Measurements from ENCODE around the gene KRT14.
"Not testable (repeated sequence)": the region's sequence is repeated elsewhere in the genome, so short reads cannot be mapped to it uniquely, and the experiment has no call there.

The KRT14 gene

DNA sequence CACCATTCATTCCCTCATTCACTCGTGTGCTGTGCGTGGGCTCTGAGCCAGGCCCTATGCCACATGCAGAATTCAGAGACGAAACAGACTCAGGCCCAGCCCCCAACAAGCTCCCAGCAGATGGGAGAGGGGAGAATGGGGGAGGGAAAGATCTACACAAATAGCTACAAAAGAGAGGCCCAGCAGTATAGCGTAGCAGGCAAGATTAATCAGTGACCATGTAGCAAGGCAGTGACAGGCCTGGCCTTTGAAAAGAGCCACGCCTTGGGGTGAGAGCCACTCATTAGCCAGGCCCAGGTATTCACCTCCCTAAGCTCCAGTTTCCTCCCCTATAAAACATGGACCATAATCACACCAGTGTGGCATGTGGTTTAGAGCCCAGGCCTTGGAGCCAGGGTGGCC, 42.2 kb downstream of the KRT14 start:
- peak; percentile 52 for DNase-seq

GRCh38 chr17:41542786-41543185, 43.9 kb downstream of the KRT14 start:
- not testable (repeated sequence) for DNase-seq

DNA sequence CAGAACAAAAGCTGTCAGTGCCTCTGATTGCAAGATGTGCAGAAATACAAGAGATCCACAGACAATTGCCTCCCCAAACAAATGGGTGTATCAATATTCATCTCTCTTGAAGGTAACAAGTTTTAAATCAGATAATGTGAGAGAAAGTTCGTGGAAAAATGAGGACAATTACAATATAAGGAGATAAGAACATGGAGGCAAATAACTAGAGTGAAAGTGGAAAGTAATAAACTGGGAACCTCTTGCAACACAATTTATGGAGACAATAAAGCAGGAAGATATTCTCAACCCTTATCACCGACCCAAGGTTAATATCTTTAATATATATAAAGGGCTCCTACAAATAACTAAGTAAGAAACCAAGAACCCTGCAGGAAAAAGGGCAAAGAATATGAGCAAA, 44.3 kb downstream of the KRT14 start:
- no peak for DNase-seq

DNA sequence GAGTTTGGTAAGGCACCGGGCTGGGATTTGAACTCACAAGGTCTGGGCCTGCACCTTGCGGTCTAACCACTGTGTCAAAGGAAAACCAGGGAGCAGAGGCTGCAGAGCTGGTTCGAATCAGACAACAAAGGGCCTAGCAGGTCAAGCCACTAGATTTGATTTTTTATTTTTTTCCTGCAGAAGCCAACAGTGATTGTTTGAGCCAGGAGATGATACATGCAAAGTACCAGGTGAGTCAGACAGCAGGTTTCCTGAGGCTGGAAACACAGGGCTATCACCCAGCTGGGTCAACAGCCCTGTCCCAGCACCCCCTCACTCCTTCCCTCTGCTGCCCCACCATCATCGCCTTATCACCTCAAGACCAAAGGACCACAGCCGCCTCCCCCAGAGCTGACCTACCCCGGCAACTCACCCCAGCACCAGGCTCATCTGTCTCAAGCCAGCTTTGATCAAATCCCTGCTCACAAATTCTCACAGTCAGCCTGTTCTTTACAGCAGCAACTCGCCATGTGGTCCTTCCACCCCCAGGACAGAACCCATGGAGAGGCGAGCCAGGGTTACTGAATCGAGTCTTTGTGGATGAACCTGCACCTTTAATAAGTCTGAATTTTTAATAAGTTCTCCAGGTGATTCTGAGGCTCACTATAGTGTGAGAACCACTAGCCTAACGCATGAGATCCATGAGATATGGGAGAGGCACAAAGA, 45.6 kb downstream of the KRT14 start:
- DNase-seq, result no peak

- peak; percentile 62 for DNase-seq
Measured at GRCh38 chr17:41539979-41540701, 46.6 kb downstream of the KRT14 start.

DNA sequence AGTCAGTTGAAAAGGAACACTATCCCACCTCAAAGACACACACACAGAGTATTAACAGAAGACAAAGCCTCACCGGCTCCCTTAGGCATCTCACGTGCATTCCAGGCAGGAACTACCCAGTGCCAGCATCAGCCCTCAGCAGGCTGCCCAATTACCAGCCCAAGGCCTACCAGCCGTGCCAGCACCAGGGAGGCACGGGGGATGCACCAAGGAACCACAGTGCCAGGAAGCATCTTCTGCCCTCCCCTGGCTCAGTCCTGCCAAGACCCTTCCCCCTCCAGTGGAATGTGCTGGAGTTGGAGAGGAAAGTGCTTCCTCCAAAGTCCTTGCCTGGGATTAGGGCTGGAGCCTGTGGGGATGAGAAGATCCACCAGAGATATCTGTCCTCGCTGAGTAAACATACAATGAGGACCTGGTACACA, 47.6 kb downstream of the KRT14 start:
- DNase-seq, result no peak

GRCh38 chr17:41538565-41538991, 48.1 kb downstream of the KRT14 start:
- no peak for DNase-seq

DNA sequence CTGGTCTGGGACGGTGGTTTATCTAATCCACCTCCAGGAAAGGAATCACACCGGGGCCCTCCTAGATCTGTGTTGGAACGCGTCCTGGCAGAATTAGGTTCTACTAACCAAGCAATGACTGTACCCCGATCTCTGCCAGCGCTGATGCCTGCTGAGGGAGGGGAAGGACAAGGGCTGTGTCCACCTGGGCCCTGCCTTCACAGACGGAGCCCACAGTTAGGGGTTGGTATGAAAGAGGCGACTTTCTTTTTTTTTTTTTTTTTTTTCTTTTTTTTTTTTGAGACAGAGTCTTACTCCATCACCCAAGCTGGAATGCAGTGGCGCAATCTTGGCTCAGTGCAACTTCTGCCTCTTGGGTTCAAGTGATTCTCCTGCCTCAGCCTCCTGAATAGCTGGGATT, 48.7 kb downstream of the KRT14 start:
- DNase-seq, result no peak

GRCh38 chr17:41537614-41537954, 49.1 kb downstream of the KRT14 start:
- no peak for DNase-seq

GRCh38 chr17:41536741-41537613, 49.7 kb downstream of the KRT14 start:
- no peak for DNase-seq

DNA sequence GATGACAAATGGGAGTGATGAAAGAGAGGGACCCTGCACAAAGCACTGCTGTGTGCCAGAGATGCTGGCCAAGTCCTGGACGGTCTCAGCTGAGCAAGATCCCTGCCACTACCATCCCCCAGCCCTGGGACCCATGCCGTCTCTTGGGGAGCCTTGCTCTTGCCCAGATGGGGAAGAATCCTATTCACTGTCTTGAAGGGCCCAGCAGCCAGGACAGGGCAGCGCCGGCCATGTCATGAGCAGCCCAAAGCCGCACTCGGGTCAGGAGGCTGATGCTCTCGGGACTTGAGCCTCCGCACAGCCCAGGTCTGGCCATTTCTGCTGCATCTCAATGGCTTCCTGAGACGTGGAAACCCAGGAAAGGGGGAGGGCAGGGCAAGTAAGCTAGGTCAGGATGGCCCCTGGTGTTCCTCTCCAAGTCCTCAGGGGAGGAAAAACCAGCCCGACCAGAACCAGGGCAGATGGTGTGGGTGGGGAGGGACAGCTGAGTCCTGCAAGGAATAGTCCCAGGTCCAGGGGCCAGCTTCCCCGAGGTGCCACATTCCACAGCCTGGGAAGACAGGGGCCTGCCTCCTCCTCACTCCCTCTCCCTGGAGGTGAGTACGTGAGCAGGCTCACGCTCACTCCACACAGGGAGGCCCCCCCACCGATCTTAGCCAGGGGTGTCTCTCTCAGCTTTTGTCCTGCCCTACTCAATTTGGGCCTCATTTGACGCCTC, 50.8 kb downstream of the KRT14 start:
- DNase-seq, result no peak

- no peak for DNase-seq
Measured at GRCh38 chr17:41534899-41535546, 51.7 kb downstream of the KRT14 start.

GRCh38 chr17:41533613-41534012, 53.1 kb downstream of the KRT14 start:
- DNase-seq, result no peak

GRCh38 chr17:41532947-41533570, 53.6 kb downstream of the KRT14 start:
- no peak for DNase-seq
